IPS DF 6.9 (cell line): ENCODE results near the gene GTF2F2.

ENCODE experiments used
- DNase-seq: peaks from one replicate; pipeline ENCODE4 v3.0.0-alpha.2; 2013; ENCODE audit warnings: low read depth, low spot score
- H3K27ac ChIP-seq: one replicate; pipeline ENCODE4 v1.5.1; 2013; ENCODE audit warnings: low read length, control low read depth
- H3K27me3 ChIP-seq: 2 replicates; pipeline ENCODE4 v1.6.1; 2013; ENCODE audit warnings: mild to moderate bottlenecking, low read length; ENCODE audit not compliant: control insufficient read depth, insufficient read depth
- H3K36me3 ChIP-seq: 2 replicates; pipeline ENCODE4 v1.6.1; 2013; ENCODE audit warnings: low read length; ENCODE audit not compliant: control insufficient read depth, insufficient read depth
- H3K4me1 ChIP-seq: 2 replicates; pipeline ENCODE4 v1.6.1; 2013; ENCODE audit warnings: low read length; ENCODE audit not compliant: control insufficient read depth, insufficient read depth
- H3K4me3 ChIP-seq: 2 replicates; pipeline ENCODE4 v1.5.1; 2013; ENCODE audit warnings: mild to moderate bottlenecking, low read length
- H3K9me3 ChIP-seq: 2 replicates; pipeline ENCODE4 v1.6.1; 2013; ENCODE audit warnings: low read length, inconsistent platforms; ENCODE audit not compliant: control insufficient read depth, insufficient read depth
- WGBS: extraction: QIAGEN DNeasy Blood & Tissue Kit; methylation state at CpG from one replicate; pipeline ENCODE4 v1.1.7; 2013; ENCODE audit warnings: mixed read lengths, missing lambda C conversion rate; ENCODE audit not compliant: insufficient read length, insufficient coverage; 5-methylcytosine and 5-hydroxymethylcytosine counted together

Gene GTF2F2

GRCh38 chr13:45218689-45219088 lies 98.4 kb downstream of the GTF2F2 start:
- Histone ChIP-seq H3K36me3 (no peaks in the 10 kb centered on the region), H3K9me3 (no peaks in the 10 kb centered on the region), H3K27me3 (no peaks in the 10 kb centered on the region), H3K27ac (no peak overlapping the region), H3K4me3 (no peak overlapping the region), H3K4me1 (peaks cover 2% of the 10 kb centered on the region; the same call in 1 of the 2 replicates)
- no CpG with 5 or more reads among the region's 1 CpG for WGBS
- no peak for DNase-seq

- peaks cover 2% of the 10 kb centered on the region; the same call in 1 of the 2 replicates for H3K4me1 ChIP-seq
- no CpG with 5 or more reads among the region's 5 CpGs for WGBS
- no peaks in the 10 kb centered on the region for H3K36me3 ChIP-seq
- DNase-seq = no peak
- H3K4me3 ChIP-seq = no peak overlapping the region
- H3K9me3 ChIP-seq = no peaks in the 10 kb centered on the region
- no peaks in the 10 kb centered on the region for H3K27me3 ChIP-seq
- no peak overlapping the region for H3K27ac ChIP-seq
These were observed 99.0 kb downstream of the GTF2F2 start for GRCh38 chr13:45219123-45219891.

- Histone ChIP-seq H3K9me3 (no peaks in the 10 kb centered on the region), H3K27me3 (no peaks in the 10 kb centered on the region), H3K36me3 (no peaks in the 10 kb centered on the region), H3K4me1 (peaks cover 2% of the 10 kb centered on the region; the same call in 1 of the 2 replicates), H3K27ac (no peak overlapping the region), H3K4me3 (no peak overlapping the region)
- no peak for DNase-seq
- WGBS = no CpG with 5 or more reads among the region's 4 CpGs
These were observed 99.6 kb downstream of the GTF2F2 start for GRCh38 chr13:45219938-45220375.

DNA sequence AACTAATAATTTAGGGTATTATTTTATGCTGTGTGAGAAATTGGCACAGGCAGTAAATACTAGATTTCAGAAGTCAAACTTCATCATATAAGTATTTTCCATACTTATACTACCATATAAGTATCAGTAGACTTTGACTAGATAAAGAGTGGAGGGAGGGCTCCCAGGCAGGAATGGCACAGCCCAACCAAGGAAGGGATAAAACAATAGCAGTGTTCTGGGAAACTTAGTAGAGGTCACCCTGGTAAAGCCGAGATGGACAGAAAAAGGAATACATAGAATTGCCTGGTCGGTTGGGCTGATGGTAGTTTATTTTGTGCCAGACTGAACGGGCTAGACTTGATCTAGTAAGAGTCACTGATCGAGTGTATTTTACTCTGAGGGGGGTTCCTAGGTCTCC lies 100.1 kb downstream of the GTF2F2 start:
- Histone ChIP-seq H3K27ac (no peak overlapping the region), H3K27me3 (no peaks in the 10 kb centered on the region)

GRCh38 chr13:45222516-45222915 lies 102.2 kb downstream of the GTF2F2 start:
- Histone ChIP-seq H3K4me3 (no peak overlapping the region), H3K4me1 (peaks cover 2% of the 10 kb centered on the region; the same call in 1 of the 2 replicates), H3K27ac (no peak overlapping the region), H3K9me3 (no peaks in the 10 kb centered on the region), H3K36me3 (no peaks in the 10 kb centered on the region), H3K27me3 (no peaks in the 10 kb centered on the region)
- no CpG with 5 or more reads among the region's 3 CpGs for WGBS
- DNase-seq = no peak

More for the DNA sequence above, 100.1 kb downstream of the GTF2F2 start:
- WGBS = no CpG with 5 or more reads among the region's 4 CpGs
- H3K4me3 ChIP-seq = no peak overlapping the region
- no peaks in the 10 kb centered on the region for H3K9me3 ChIP-seq
- H3K36me3 ChIP-seq = no peaks in the 10 kb centered on the region
- no peak for DNase-seq
- peaks cover 2% of the 10 kb centered on the region; the same call in 1 of the 2 replicates for H3K4me1 ChIP-seq

GRCh38 chr13:45222919-45223318 lies 102.6 kb downstream of the GTF2F2 start:
- Histone ChIP-seq H3K9me3 (no peaks in the 10 kb centered on the region), H3K4me1 (peaks cover 2% of the 10 kb centered on the region; the same call in 1 of the 2 replicates), H3K36me3 (no peaks in the 10 kb centered on the region), H3K27ac (no peak overlapping the region), H3K27me3 (no peaks in the 10 kb centered on the region), H3K4me3 (no peak overlapping the region)
- WGBS = no CpG with 5 or more reads among the region's 1 CpG
- DNase-seq = no peak

DNA sequence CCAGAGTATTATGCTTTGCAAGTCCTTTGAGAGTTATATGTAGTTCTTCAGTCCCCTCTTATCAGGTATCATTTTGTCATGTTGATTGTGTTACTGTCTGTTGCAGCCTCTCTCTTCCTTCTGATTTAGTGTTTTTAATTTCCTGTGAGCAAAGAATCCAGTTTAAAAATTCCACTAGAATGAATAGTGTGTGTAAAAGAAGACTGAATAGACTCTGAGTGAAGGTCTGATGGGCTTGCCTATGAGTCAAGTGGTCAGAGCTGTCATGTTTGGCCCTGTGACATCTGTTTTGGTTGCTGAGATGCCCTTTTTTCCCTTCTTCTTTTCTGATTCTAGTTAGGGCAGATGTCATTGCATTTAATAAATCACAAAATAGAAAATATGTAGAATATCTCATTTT lies 103.9 kb downstream of the GTF2F2 start:
- H3K4me3 ChIP-seq = no peak overlapping the region
- no peaks in the 10 kb centered on the region for H3K27me3 ChIP-seq
- H3K36me3 ChIP-seq = no peaks in the 10 kb centered on the region
- no peaks in the 10 kb centered on the region for H3K9me3 ChIP-seq
- no peak for DNase-seq
- H3K27ac ChIP-seq = no peak overlapping the region
- peaks cover under 1% of the 10 kb centered on the region; the same call in 1 of the 2 replicates for H3K4me1 ChIP-seq

DNA sequence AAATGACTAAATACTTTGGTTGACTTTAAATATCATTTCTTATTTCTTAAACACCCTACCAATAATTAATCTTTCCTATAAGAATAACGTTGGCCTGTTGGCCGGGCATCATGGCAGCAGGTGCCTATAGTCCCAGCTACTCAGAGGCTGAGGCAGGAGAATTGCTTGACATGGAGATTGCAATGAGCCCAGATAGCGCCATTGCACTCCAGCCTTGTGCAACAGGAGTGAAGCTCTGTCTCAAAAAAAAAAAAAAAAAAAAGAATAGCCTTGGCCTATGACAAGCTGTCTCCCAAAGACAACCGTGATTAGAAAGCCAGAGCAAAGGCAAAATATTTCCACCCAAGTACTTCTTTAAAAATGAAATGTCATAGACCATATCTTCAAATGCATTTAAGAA lies 105.1 kb downstream of the GTF2F2 start:
- no peaks in the 10 kb centered on the region for H3K27me3 ChIP-seq
- H3K4me3 ChIP-seq = no peak overlapping the region
- DNase-seq = no peak
- WGBS = no CpG with 5 or more reads among the region's 4 CpGs
- H3K9me3 ChIP-seq = no peaks in the 10 kb centered on the region
- no peak overlapping the region for H3K27ac ChIP-seq
- no peaks in the 10 kb centered on the region for H3K36me3 ChIP-seq
- no peaks in the 10 kb centered on the region for H3K4me1 ChIP-seq

DNA sequence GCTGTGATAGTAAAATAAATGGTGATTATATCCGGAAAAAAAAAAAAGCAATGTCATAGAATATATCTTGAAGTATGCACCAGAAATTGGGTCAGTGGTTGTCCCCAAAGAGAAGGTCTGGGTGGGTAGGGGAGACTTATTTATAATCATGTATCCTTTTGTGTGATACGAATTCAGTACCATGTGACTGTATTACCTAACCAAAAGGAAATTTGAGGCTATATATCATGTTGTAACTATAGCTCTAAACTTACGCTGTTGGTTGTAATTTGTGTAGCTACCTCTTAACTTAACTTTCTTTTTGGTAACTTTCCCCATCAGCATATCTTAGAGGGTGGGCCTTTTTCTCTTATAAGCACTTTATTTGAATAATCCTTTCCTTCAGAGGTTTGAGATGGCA lies 105.7 kb downstream of the GTF2F2 start:
- Histone ChIP-seq H3K4me3 (no peak overlapping the region), H3K4me1 (no peaks in the 10 kb centered on the region), H3K9me3 (no peaks in the 10 kb centered on the region), H3K27me3 (no peaks in the 10 kb centered on the region), H3K36me3 (no peaks in the 10 kb centered on the region), H3K27ac (no peak overlapping the region)
- WGBS = no CpG with 5 or more reads among the region's 3 CpGs
- DNase-seq = no peak

DNA sequence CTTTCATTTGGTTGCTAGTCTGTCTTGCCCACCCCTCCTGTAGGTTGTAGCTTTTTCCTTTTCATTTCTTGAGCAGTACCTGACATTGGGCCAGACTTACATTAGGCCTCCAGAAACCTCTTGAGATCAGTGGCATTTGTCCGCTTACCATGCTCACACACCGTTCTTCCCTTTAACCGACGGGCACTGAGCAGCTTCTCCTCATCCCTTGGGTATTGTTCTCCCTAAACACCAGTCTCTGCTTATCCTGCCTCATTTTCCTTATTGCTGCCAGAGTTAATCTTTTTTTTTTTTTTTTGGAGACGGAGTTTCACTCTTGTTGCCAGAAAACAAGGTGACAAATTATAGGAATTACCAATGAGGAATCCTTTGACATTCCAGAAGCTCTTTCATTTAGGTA lies 107.7 kb downstream of the GTF2F2 start:
- Histone ChIP-seq H3K27me3 (no peaks in the 10 kb centered on the region), H3K4me1 (no peaks in the 10 kb centered on the region), H3K4me3 (no peak overlapping the region), H3K27ac (no peak overlapping the region), H3K9me3 (no peaks in the 10 kb centered on the region), H3K36me3 (no peaks in the 10 kb centered on the region)
- DNase-seq = no peak
- no CpG with 5 or more reads among the region's 5 CpGs for WGBS

- Histone ChIP-seq H3K27me3 (no peaks in the 10 kb centered on the region), H3K4me3 (no peak overlapping the region), H3K27ac (no peak overlapping the region), H3K4me1 (no peaks in the 10 kb centered on the region), H3K9me3 (no peaks in the 10 kb centered on the region), H3K36me3 (no peaks in the 10 kb centered on the region)
- no CpG with 5 or more reads among the region's 4 CpGs for WGBS
- DNase-seq = no peak
These were observed 108.9 kb downstream of the GTF2F2 start for GRCh38 chr13:45229172-45229571.
